ENCODE results near the gene CSH2.

DNA sequence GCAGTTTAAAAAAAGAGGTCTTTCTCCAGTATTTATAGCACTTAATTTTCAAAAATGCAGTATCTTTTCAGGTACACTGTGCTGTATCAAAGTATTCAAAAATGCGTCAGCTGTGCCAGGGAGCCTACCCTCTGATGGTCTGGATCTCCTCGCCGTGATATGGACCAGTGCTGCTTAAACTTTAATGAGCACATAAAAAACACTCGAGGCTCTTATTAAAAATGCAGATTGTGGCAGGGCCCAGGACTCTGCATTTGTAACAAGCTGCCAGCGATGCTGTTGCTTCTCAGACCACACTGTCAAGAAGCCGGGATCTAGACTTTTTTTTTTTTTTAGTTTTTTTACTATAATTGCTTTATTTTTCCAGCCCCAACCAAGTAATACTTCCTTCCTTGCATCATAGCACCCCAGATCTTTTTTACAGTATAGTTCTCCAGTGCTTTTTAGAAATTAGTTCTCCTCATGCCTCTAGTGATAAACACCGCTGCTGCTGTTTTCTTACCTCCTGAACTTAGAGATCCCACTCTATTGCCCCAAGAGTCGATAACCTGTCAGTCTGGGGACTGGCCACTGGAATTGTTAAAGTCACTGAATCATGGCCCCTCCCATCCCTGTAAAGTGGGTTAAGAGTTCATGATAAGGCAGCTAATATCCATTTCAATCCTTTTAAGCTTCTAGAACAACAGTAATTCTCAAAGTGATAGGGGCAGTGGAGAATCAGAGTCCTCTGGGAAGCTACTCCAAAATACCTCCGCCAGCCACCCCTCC lies 29.4 kb downstream of the CSH2 start:
- no peak for TF ChIP-seq CTCF (IDR thresholded peaks at IDR 0.05)
- no peak for TF ChIP-seq EZH2 (IDR thresholded peaks at IDR 0.05; ENCODE audit: borderline replicate concordance, insufficient read depth, low read depth, low read length, poor library complexity, severe bottlenecking)
